HG03139 (cell line): Measurements from ENCODE around the gene HNRNPA0.

Experiments
- ATAC-seq: cut with Tn5 transposase; IDR thresholded peaks from one replicate; pipeline ENCODE4 v1.9.1; 2021; ENCODE audit not compliant: unreplicated experiment

The HNRNPA0 gene

GRCh38 chr5:137728048-137728447 lies 26.1 kb downstream of the HNRNPA0 start:
- ATAC-seq = no peak

- ATAC-seq = no peak
Measured at GRCh38 chr5:137727623-137728022, 26.5 kb downstream of the HNRNPA0 start.

- ATAC-seq = no peak
Measured at GRCh38 chr5:137724251-137724650, 29.9 kb downstream of the HNRNPA0 start.

GRCh38 chr5:137718611-137719010 lies 35.6 kb downstream of the HNRNPA0 start:
- no peak for ATAC-seq

- no peak for ATAC-seq
Measured at GRCh38 chr5:137716337-137716736, 37.8 kb downstream of the HNRNPA0 start.

- ATAC-seq = no peak
Measured at GRCh38 chr5:137715456-137715855, 38.7 kb downstream of the HNRNPA0 start.

- ATAC-seq = no peak
Measured at GRCh38 chr5:137714946-137715345, 39.2 kb downstream of the HNRNPA0 start.

GRCh38 chr5:137714494-137714893 lies 39.7 kb downstream of the HNRNPA0 start:
- no peak for ATAC-seq

GRCh38 chr5:137712139-137712667 lies 42.0 kb downstream of the HNRNPA0 start:
- ATAC-seq = no peak

- ATAC-seq = no peak
Measured at GRCh38 chr5:137710086-137710485, 44.1 kb downstream of the HNRNPA0 start.

GRCh38 chr5:137708796-137709559 lies 45.2 kb downstream of the HNRNPA0 start:
- ATAC-seq = no peak

- no peak for ATAC-seq
Measured at GRCh38 chr5:137708062-137708461, 46.1 kb downstream of the HNRNPA0 start.

- no peak for ATAC-seq
Measured at GRCh38 chr5:137706841-137707240, 47.3 kb downstream of the HNRNPA0 start.

GRCh38 chr5:137705106-137705505 lies 49.1 kb downstream of the HNRNPA0 start:
- no peak for ATAC-seq

GRCh38 chr5:137703565-137703964 lies 50.6 kb downstream of the HNRNPA0 start:
- no peak for ATAC-seq

- ATAC-seq = no peak
Measured at GRCh38 chr5:137700282-137700680, 53.9 kb downstream of the HNRNPA0 start.

GRCh38 chr5:137699336-137700281 lies 54.6 kb downstream of the HNRNPA0 start:
- no peak for ATAC-seq

GRCh38 chr5:137696481-137696880 lies 57.7 kb downstream of the HNRNPA0 start:
- ATAC-seq = no peak

- no peak for ATAC-seq
Measured at GRCh38 chr5:137695651-137696428, 58.3 kb downstream of the HNRNPA0 start.
